Measurements from ENCODE around the gene DNAH14. TPM values are rescaled to one million over a fixed set of nuclear protein-coding genes. Genes with fewer than 3 reads are reported as not detected.

DNAH14 gene
- total RNA-seq, 2 experiments from 2014 or later: 0.55 TPM; not detected in 1

- no peak overlapping the region for H3K27ac Mint-ChIP-seq
- H3K9me3 Mint-ChIP-seq: no peaks in the 10 kb centered on the region
- intact Hi-C loops (cut with micrococcal nuclease): no loop called here
- peaks cover 4% of the 10 kb centered on the region for H3K27me3 Mint-ChIP-seq
- no peaks in the 10 kb centered on the region for H3K36me3 Mint-ChIP-seq
- DNase-seq: no peak
- POLR2A ChIA-PET: no interaction called here
- CTCF ChIA-PET: no interaction called here
- no peaks in the 10 kb centered on the region for H3K4me1 Mint-ChIP-seq (ENCODE audit: low read depth)
- no peak overlapping the region for H3K4me3 Mint-ChIP-seq
Measured at GRCh38 chr1:225042263-225042662, 112.8 kb downstream of the DNAH14 start.

GRCh38 chr1:225044258-225044657 lies 114.8 kb downstream of the DNAH14 start:
- POLR2A ChIA-PET: no interaction called here
- Mint-ChIP-seq H3K36me3 (no peaks in the 10 kb centered on the region), H3K27ac (no peak overlapping the region), H3K27me3 (peaks cover 4% of the 10 kb centered on the region), H3K4me3 (no peak overlapping the region), H3K9me3 (no peaks in the 10 kb centered on the region), H3K4me1 (ENCODE audit: low read depth) (no peaks in the 10 kb centered on the region)
- CTCF ChIA-PET: no interaction called here
- no peak for DNase-seq
- intact Hi-C loops (cut with micrococcal nuclease): no loop called here

- no peak overlapping the region for H3K4me3 Mint-ChIP-seq
- H3K27me3 Mint-ChIP-seq: no peaks in the 10 kb centered on the region
- ChIA-PET POLR2A (no interaction called here), CTCF (no interaction called here)
- H3K4me1 Mint-ChIP-seq (ENCODE audit: low read depth): no peaks in the 10 kb centered on the region
- no peak for DNase-seq
- no peaks in the 10 kb centered on the region for H3K36me3 Mint-ChIP-seq
- H3K27ac Mint-ChIP-seq: no peak overlapping the region
- intact Hi-C loops (cut with micrococcal nuclease): no loop called here
- no peaks in the 10 kb centered on the region for H3K9me3 Mint-ChIP-seq
Measured at GRCh38 chr1:225049594-225049993, 120.1 kb downstream of the DNAH14 start.

GRCh38 chr1:225063722-225064121 lies 134.2 kb downstream of the DNAH14 start:
- intact Hi-C loops (cut with micrococcal nuclease): no loop called here
- peaks cover 4% of the 10 kb centered on the region for H3K9me3 Mint-ChIP-seq
- CTCF ChIA-PET: no interaction called here
- no peaks in the 10 kb centered on the region for H3K36me3 Mint-ChIP-seq
- no peaks in the 10 kb centered on the region for H3K4me1 Mint-ChIP-seq (ENCODE audit: low read depth)
- peaks cover 1% of the 10 kb centered on the region for H3K27me3 Mint-ChIP-seq
- H3K4me3 Mint-ChIP-seq: no peak overlapping the region
- POLR2A ChIA-PET: no interaction called here
- H3K27ac Mint-ChIP-seq: no peak overlapping the region
- no peak for DNase-seq

GRCh38 chr1:225070972-225071371 lies 141.5 kb downstream of the DNAH14 start:
- no peaks in the 10 kb centered on the region for H3K4me1 Mint-ChIP-seq (ENCODE audit: low read depth)
- no peak for DNase-seq
- intact Hi-C loops (cut with micrococcal nuclease): no loop called here
- peaks cover 6% of the 10 kb centered on the region for H3K36me3 Mint-ChIP-seq
- ChIA-PET POLR2A (no interaction called here), CTCF (no interaction called here)
- no peaks in the 10 kb centered on the region for H3K27me3 Mint-ChIP-seq
- H3K9me3 Mint-ChIP-seq: peaks cover 32% of the 10 kb centered on the region
- H3K27ac Mint-ChIP-seq: no peak overlapping the region
- no peak overlapping the region for H3K4me3 Mint-ChIP-seq

- ChIA-PET POLR2A (no interaction called here), CTCF (no interaction called here)
- intact Hi-C loops (cut with micrococcal nuclease): no loop called here
- H3K9me3 Mint-ChIP-seq: peaks cover 2% of the 10 kb centered on the region
- H3K36me3 Mint-ChIP-seq: no peaks in the 10 kb centered on the region
- H3K27ac Mint-ChIP-seq: no peak overlapping the region
- peaks cover 2% of the 10 kb centered on the region for H3K27me3 Mint-ChIP-seq
- DNase-seq: no peak
- no peak overlapping the region for H3K4me3 Mint-ChIP-seq
- H3K4me1 Mint-ChIP-seq (ENCODE audit: low read depth): no peaks in the 10 kb centered on the region
Measured at GRCh38 chr1:225097175-225097574, 167.7 kb downstream of the DNAH14 start.

- intact Hi-C loops (cut with micrococcal nuclease): no loop called here
- H3K4me1 Mint-ChIP-seq (ENCODE audit: low read depth): no peaks in the 10 kb centered on the region
- no peaks in the 10 kb centered on the region for H3K36me3 Mint-ChIP-seq
- H3K27me3 Mint-ChIP-seq: peaks cover 3% of the 10 kb centered on the region
- ChIA-PET CTCF (interaction anchor here (0.7 kb wide), 1 partner anchor 211 kb away, joined by 3 read pairs; no protein-coding TSS in a partner anchor), POLR2A (no interaction called here)
- H3K27ac Mint-ChIP-seq: no peak overlapping the region
- H3K9me3 Mint-ChIP-seq: no peaks in the 10 kb centered on the region
- no peak overlapping the region for H3K4me3 Mint-ChIP-seq
- no peak for DNase-seq
Measured at GRCh38 chr1:225111000-225111399, 181.5 kb downstream of the DNAH14 start.

- Mint-ChIP-seq H3K27ac (no peak overlapping the region), H3K4me3 (no peak overlapping the region), H3K36me3 (no peaks in the 10 kb centered on the region), H3K4me1 (ENCODE audit: low read depth) (no peaks in the 10 kb centered on the region), H3K27me3 (peaks cover 3% of the 10 kb centered on the region), H3K9me3 (no peaks in the 10 kb centered on the region)
- ChIA-PET POLR2A (no interaction called here), CTCF (no interaction called here)
- intact Hi-C loops (cut with micrococcal nuclease): no loop called here
- no peak for DNase-seq
Measured at GRCh38 chr1:225113265-225113664, 183.8 kb downstream of the DNAH14 start.

- intact Hi-C loops (cut with micrococcal nuclease): no loop called here
- Mint-ChIP-seq H3K4me3 (no peak overlapping the region), H3K4me1 (ENCODE audit: low read depth) (no peaks in the 10 kb centered on the region), H3K9me3 (no peaks in the 10 kb centered on the region), H3K27me3 (peaks cover 1% of the 10 kb centered on the region), H3K36me3 (no peaks in the 10 kb centered on the region), H3K27ac (no peak overlapping the region)
- no peak for DNase-seq
- CTCF ChIA-PET: no interaction called here
- POLR2A ChIA-PET: no interaction called here
Measured at GRCh38 chr1:225114354-225114990, 185.0 kb downstream of the DNAH14 start.

GRCh38 chr1:225119307-225119706 lies 189.8 kb downstream of the DNAH14 start:
- H3K27me3 Mint-ChIP-seq: no peaks in the 10 kb centered on the region
- no peaks in the 10 kb centered on the region for H3K36me3 Mint-ChIP-seq
- intact Hi-C loops (cut with micrococcal nuclease): no loop called here
- POLR2A ChIA-PET: no interaction called here
- CTCF ChIA-PET: no interaction called here
- H3K9me3 Mint-ChIP-seq: no peaks in the 10 kb centered on the region
- H3K4me1 Mint-ChIP-seq (ENCODE audit: low read depth): no peaks in the 10 kb centered on the region
- no peak overlapping the region for H3K27ac Mint-ChIP-seq
- no peak overlapping the region for H3K4me3 Mint-ChIP-seq
- DNase-seq: no peak

GRCh38 chr1:225121095-225121494 lies 191.6 kb downstream of the DNAH14 start:
- DNase-seq: no peak
- CTCF ChIA-PET: no interaction called here

GRCh38 chr1:225131869-225132268 lies 202.4 kb downstream of the DNAH14 start:
- no peaks in the 10 kb centered on the region for H3K27me3 Mint-ChIP-seq
- H3K4me1 Mint-ChIP-seq (ENCODE audit: low read depth): no peaks in the 10 kb centered on the region
- H3K4me3 Mint-ChIP-seq: no peak overlapping the region
- ChIA-PET POLR2A (no interaction called here), CTCF (no interaction called here)
- no peak overlapping the region for H3K27ac Mint-ChIP-seq
- H3K9me3 Mint-ChIP-seq: peaks cover 25% of the 10 kb centered on the region
- no peaks in the 10 kb centered on the region for H3K36me3 Mint-ChIP-seq
- no peak for DNase-seq
- intact Hi-C loops (cut with micrococcal nuclease): no loop called here

More at GRCh38 chr1:225121095-225121494, 191.6 kb downstream of the DNAH14 start:
- Mint-ChIP-seq H3K27ac (no peak overlapping the region), H3K9me3 (no peaks in the 10 kb centered on the region), H3K4me3 (no peak overlapping the region), H3K27me3 (no peaks in the 10 kb centered on the region), H3K4me1 (ENCODE audit: low read depth) (no peaks in the 10 kb centered on the region), H3K36me3 (no peaks in the 10 kb centered on the region)
- POLR2A ChIA-PET: no interaction called here
- intact Hi-C loops (cut with micrococcal nuclease): no loop called here

GRCh38 chr1:225137976-225138375 lies 208.5 kb downstream of the DNAH14 start:
- no peak overlapping the region for H3K27ac Mint-ChIP-seq
- ChIA-PET POLR2A (no interaction called here), CTCF (no interaction called here)
- no peak overlapping the region for H3K4me3 Mint-ChIP-seq
- intact Hi-C loops (cut with micrococcal nuclease): no loop called here
- DNase-seq: no peak
- H3K4me1 Mint-ChIP-seq (ENCODE audit: low read depth): no peaks in the 10 kb centered on the region
- peaks cover 25% of the 10 kb centered on the region for H3K9me3 Mint-ChIP-seq
- H3K27me3 Mint-ChIP-seq: peaks cover 3% of the 10 kb centered on the region
- H3K36me3 Mint-ChIP-seq: no peaks in the 10 kb centered on the region
